GM15510 (cell line): ENCODE data around the gene KMT2B.

Source experiments
- POLR2A ChIP-seq: IDR thresholded peaks from 3 replicates; pipeline ENCODE4 v1.6.1; 2011; ENCODE audit warnings: borderline replicate concordance; ENCODE audit not compliant: insufficient read length; ENCODE audit errors: extremely low read depth

KMT2B gene

DNA sequence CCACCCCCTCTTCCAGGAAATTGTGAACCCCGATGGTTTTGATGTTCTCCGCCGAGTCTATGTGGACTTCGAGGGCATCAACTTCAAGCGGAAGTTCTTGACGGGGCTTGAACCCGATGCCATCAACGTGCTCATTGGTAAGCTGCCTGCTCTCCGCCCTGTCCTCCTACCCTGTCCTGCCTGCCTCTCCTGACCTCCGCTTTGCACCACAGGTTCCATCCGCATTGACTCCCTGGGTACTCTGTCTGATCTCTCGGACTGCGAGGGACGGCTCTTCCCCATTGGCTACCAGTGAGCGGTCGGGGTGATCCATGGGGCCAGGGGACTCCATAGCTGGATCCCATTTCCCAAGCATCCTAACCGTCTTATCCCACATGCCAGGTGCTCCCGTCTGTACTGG, 12.5 kb downstream of the KMT2B start:
- no peak for TF ChIP-seq POLR2A

DNA sequence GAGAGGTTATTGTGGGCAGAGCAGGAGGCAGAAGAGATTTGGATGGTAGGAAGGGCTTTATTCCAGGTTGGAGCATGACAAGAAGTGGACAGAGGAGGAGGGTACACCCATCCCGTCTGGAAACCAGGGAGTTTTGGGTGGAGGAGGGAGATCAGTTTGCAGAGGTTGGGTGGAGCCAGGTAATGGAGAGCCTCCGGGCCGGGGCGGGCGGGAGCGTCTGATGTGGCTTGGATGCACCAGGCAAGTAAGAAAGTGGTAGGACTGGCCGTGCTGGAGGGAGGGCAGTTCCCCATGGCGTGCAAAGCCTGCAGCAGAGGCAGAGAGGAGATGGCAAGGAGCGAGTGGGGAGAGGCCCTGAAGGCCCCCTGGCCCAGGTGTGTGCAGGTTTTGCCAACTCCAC, 13.6 kb downstream of the KMT2B start:
- TF ChIP-seq POLR2A = no peak

DNA sequence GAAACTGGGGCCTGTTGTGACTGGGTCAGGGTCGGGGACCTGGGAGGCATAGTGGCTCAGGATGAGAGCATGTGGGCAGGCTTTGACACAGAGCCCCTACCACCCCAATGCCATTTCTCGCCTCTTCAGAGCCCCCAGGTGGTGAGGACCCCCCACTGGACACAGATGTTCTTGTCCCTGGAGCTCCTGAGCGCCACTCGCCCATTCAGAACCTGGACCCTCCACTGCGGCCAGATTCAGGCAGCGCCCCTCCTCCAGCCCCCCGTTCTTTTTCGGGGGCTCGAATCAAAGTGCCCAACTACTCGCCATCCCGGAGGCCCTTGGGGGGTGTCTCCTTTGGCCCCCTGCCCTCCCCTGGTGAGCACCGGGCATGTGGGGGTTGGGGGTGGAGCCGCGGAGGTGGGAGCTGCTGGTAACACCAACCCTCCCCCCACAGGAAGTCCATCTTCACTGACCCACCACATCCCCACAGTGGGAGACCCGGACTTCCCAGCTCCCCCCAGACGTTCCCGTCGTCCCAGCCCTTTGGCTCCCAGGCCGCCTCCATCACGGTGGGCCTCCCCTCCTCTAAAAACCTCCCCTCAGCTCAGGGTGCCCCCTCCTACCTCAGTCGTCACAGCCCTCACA, 14.1 kb downstream of the KMT2B start:
- no peak for TF ChIP-seq POLR2A

DNA sequence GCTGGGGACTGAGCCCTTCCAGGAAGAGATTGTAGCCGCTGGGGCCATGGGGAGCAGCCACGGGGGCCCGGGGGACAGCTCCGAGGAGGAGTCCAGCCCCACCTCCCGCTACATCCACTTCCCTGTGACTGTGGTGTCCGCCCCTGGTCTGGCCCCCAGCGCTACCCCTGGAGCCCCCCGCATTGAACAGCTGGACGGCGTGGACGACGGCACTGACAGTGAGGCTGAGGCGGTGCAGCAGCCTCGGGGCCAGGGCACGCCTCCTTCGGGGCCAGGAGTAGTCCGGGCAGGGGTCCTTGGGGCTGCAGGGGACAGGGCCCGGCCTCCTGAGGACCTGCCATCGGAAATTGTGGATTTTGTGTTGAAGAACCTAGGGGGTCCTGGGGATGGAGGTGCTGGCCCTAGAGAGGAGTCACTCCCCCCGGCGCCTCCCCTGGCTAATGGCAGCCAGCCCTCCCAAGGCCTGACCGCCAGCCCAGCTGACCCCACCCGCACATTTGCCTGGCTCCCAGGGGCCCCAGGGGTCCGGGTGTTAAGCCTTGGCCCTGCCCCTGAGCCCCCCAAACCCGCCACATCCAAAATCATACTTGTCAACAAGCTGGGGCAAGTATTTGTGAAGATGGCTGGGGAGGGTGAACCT, 14.9 kb downstream of the KMT2B start:
- TF ChIP-seq POLR2A = no peak

DNA sequence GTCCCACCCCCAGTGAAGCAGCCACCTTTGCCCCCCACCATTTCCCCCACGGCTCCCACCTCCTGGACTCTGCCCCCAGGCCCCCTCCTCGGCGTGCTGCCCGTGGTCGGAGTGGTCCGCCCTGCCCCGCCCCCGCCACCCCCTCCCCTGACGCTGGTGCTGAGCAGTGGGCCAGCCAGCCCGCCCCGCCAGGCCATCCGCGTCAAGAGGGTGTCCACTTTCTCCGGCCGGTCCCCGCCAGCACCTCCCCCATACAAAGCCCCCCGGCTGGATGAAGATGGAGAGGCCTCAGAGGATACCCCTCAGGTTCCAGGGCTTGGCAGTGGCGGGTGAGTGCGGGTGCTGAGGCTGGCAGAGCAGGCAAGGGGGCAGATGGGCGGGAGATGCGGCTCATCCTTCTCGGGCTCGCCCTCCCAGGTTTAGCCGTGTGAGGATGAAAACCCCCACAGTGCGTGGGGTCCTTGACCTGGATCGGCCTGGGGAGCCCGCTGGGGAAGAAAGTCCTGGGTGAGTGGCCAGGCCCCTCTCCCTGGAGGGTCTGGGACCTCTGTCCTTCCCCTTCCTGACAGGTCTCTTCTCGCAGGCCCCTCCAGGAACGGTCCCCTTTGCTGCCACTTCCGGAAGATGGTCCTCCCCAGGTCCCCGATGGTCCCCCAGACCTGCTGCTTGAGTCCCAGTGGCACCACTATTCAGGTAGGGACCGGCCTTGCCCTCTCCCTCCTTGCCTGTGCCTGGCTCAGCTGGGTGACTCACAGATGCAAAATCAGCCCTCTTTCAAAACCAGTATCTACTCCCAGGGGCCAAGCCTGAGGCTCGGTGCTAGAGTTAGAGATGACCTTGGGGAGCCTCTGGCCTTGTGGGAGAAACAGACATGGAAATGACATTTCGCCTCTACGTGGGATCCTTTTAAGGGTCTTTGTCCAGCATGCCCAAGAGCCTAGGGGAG, 15.7 kb downstream of the KMT2B start:
- TF ChIP-seq POLR2A = no peak

DNA sequence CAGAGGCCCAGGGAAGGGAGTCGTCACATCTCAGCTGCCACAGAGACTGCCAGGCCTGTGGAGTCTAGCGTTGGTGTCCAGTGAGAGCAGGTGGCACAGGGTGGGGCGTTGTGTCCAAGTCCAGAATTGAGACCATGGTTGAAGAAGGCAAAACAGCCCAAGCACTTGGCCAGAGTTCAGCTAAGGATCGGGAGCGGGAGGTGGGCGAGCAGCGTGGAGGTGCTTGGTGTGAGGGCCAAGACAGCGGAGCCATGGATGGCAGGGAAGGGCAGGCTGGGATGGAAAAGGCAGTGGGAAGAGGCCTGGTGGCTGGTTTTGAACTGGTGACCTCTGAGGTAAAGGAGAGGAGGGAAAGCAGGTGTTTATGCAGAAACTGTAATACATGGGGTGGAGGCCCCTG, 16.5 kb downstream of the KMT2B start:
- no peak for TF ChIP-seq POLR2A

DNA sequence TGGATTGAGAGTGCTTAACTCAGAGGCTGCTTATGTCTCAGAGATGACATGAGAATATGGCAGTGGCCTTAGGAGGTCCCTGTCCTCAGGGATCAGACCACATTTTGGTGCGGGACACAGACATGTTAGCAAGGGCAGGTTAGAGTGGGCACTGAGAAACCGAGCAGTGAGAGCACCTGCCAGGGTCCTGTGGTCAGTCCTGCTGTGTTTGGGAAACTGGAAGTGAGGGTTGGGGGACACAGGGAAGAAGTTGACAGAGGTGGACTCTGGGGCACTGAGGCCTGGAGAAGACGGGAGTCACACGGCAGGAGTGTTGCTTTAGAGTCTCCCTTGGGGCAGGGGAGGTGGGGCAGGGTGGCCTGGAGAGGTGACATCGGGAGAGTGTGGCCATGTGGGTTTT, 17.1 kb downstream of the KMT2B start:
- TF ChIP-seq POLR2A = no peak

DNA sequence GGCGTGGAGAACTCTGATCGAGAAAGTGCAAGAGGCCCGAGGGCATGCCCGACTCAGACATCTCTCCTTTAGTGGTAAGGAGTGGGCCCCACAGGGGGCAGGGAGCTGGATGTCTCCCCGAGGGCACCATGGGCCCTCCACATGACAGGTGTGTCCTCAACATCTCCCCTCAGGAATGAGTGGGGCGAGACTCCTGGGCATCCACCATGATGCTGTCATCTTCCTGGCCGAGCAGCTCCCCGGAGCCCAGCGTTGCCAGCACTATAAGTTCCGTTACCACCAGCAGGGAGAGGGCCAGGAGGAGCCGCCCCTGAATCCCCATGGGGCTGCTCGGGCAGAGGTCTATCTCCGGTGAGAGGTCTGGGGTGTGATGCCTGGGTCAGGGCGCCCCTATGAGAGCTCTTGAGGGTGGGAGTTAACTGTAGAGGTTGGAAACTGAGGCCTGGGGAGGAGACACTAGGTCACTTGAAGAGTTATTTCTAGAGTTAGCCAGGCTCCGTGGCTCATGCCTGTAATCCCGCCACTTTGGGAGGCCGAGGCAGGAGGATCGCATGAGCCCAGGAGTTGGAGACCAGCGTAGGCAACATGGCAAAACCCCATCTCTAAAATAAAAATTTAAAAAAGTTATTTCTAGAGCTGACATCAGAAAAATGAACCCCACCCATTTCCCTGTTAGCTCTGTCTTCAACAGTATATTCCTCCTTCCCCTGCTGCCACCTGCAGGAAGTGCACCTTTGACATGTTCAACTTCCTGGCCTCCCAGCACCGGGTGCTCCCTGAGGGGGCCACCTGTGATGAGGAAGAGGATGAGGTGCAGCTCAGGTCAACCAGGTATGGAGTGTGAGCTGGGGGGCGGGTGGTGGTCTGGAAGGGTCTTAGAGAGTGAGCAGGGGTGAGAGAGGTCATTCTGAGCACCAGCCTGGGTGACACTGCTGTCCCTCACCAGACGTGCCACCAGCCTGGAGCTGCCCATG, 19.4 kb downstream of the KMT2B start:
- TF ChIP-seq POLR2A = no peak

DNA sequence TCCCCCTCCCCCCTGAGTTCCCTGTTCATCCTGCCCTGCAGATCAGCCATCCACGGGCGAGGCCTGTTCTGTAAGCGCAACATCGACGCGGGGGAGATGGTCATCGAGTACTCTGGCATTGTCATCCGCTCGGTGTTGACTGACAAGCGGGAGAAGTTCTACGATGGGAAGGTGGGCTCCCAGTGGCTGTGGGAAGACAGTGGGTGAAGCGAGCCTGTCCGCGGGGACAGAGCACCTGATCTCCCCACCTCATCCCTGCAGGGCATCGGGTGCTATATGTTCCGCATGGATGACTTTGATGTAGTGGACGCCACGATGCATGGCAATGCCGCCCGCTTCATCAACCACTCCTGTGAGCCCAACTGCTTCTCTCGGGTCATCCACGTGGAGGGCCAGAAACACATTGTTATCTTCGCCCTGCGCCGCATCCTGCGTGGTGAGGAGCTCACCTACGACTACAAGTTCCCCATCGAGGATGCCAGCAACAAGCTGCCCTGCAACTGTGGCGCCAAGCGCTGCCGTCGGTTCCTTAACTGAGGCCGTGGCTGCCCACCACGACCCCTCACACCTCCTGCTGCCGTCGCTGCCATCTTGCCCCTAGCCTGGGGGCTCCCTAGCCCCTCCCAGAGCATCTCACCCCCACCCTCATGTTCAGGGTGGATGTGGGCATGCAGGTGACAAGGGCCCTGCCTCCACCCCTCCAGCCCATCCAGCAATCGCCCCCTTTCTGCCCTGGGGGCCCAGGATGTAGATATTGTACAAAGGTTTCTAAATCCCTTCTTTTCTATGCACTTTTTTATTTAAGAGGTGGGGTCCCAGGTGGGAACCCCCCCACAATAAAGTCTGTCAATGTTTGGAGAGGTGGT, 20.5 kb downstream of the KMT2B start:
- no peak for TF ChIP-seq POLR2A

DNA sequence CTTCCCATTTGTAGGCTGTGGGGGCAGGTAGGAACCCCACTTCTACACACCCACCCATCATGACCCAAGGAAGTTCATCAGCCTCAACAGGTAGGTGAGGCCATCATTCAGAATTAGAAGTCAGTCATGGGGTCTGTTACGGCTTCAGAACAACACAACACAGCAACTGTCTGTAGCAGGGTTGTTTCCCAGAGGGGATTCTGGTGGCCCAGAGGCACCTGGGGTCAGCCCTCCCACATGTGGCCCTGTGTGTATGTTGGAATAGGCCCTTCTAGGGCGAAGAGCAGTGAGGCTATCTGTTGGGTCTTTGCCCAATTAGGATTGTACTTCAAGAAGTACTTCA, 21.1 kb downstream of the KMT2B start:
- no peak for TF ChIP-seq POLR2A

DNA sequence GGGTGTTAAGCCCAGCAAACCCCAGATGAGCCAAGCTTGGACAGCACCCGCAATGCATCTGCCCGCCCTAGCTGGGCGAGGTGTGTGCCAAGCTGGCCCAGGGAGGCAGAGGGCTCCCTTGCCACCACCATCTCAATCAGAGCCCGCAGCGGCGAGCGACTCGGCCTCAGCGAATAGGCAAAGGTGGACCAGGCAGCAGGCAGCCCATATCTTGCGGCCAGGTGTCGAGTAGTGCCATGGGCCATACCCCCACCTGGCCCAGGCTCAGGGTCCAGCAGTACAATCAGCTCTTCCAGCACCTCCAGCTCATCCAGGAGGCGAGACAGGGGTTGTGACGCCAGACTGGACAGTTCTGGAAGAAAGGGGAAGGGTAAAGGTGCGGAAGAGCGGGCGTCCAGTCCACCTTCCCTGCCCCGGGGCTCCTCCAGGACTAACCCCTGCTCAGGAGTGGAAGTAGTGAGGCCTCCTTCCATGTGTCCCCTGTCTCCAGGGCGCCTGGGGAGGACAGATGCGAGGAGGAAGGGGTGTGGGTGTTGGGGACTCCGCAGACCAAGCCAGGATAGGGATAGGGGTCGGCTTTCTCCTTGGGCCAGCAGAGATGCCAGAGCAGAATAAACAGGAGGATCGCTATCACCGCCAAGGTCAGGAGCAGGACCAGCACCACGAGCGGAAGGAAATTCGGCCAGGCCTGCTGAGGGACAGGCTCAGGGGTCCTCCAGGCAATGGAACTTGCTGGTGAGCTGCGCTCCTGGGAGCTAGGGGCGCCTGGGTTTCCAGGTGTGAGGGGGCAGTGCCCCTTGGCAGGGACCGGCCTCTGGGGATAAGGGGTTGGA, 21.7 kb downstream of the KMT2B start:
- no peak for TF ChIP-seq POLR2A

DNA sequence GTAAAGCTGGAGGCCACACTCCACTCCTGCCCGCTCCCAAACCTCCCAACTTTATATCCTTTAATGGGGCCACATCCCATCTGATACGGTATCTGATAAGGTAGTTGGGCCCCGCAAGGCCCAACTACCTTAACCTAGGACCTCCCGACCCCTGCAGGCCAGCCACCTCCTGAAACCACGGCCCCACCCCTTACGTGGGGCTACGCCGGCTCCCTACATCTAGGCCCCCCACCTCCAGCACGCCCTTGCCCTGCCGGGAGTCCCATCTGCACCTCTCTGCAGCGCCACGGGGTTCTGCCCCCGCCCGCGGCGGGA, 22.3 kb downstream of the KMT2B start:
- TF ChIP-seq POLR2A = no peak
